Calu3 (cell line): ENCODE measurements around the gene DBP. TPM values are rescaled to one million over a fixed set of nuclear protein-coding genes. Genes with fewer than 3 reads are reported as not detected.
A peak's percentile ranks its signal among the peaks of the same experiment; 100 is the strongest.

Experiments
- BruUV-seq: library from RNA; stranded (reverse); fragments of 400-500 nt; replicated peaks from 2 replicates; lab custom pipeline; 2021; lab: Mats Ljungman, UMichigan
- CTCF ChIA-PET: fragments of 300-600 bp; sonication (Branson Sonifier 250); formaldehyde crosslinking; loops from one replicate; lab custom pipeline; 2022; ENCODE audit warnings: antibody characterized with exemption; lab: Charles Lee
- DNase-seq: peaks from one replicate; pipeline ENCODE4 v3.0.0; 2022
- H3K27ac Mint-ChIP-seq: one replicate; pipeline ENCODE4 v1.8.0; 2022; ENCODE audit warnings: mixed read lengths; ENCODE audit not compliant: unreplicated experiment
- H3K27me3 Mint-ChIP-seq: one replicate; pipeline ENCODE4 v1.8.0; 2022; ENCODE audit warnings: mixed read lengths; ENCODE audit not compliant: unreplicated experiment
- H3K36me3 Mint-ChIP-seq: one replicate; pipeline ENCODE4 v1.8.0; 2022; ENCODE audit warnings: mild to moderate bottlenecking, moderate library complexity, mixed read lengths; ENCODE audit not compliant: insufficient read depth, unreplicated experiment
- H3K4me1 Mint-ChIP-seq: one replicate; pipeline ENCODE4 v1.8.0; 2022; ENCODE audit warnings: mild to moderate bottlenecking, low read depth, mixed read lengths; ENCODE audit not compliant: unreplicated experiment
- H3K4me3 Mint-ChIP-seq: one replicate; pipeline ENCODE4 v1.8.0; 2022; ENCODE audit warnings: mild to moderate bottlenecking, low read depth, moderate library complexity, mixed read lengths; ENCODE audit not compliant: unreplicated experiment
- H3K9me3 Mint-ChIP-seq: one replicate; pipeline ENCODE4 v1.8.0; 2022; ENCODE audit warnings: low read depth, mixed read lengths; ENCODE audit not compliant: unreplicated experiment
- intact Hi-C: fragments of 100-400 bp; cut with micrococcal nuclease; formaldehyde crosslinking; loops from one replicate; pipeline ENCODE4 v1.10.0; 2022; ENCODE audit not compliant: unreplicated experiment
- total RNA-seq: library from RNA; stranded (reverse); gene quantifications from 2 replicates; pipeline ENCODE4 v1.2.3, GENCODE V29; 2022
- TF ChIP-seq, protein P1 (sequence below): fragments of 200-600 bp; IDR thresholded peaks from one replicate; pipeline ENCODE4 v1.8.0; 2022; ENCODE audit warnings: antibody characterized with exemption; ENCODE audit not compliant: unreplicated experiment

The DBP gene
- total RNA-seq, 1 experiment from 2014 or later: 4.3 TPM

DNA sequence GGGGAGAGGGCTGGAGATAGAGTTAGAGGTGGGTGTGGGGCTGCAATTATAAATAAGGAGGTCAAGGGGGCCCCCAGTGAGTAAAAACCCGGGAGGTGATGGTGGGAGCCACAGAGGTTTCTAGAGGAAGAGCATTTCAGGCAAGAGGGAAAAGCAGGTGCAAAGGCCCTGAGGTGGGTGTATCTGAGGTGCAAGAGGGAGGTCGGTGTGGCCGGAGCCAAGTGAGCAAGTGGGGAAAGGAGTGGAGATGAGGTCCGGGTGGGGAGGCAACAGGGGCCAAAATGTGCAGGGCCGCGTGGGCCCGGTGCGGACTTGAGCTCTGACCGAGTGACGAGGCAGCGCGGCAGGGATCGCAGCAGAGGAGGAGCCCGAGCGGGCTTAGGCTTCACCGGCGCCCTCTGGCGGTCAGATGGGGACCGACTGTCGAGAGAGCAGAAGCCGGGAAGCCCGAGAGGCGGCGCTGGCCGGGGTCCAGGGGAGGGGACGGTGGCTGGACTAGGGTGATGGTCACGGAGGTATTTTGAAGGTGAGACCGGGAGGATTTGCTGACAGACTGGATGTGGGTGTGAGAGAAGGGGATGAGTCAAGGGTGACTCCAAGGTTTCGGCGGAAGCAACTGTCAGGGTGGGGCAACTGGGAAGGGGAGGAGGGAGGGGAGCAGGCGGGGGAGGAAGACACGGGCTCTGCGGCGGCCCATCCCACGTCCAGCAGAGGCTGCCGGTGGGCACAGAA is 48.3 kb downstream of the DBP start:
- intact Hi-C loops: no loop called here
- DNase-seq: peak; percentile 97
- no TSS peak for BruUV-seq
- Mint-ChIP-seq H3K4me1 (peaks cover 19% of the 10 kb centered on the region), H3K27ac (peak overlapping the region; percentile 58), H3K9me3 (no peaks in the 10 kb centered on the region), H3K27me3 (peaks cover 65% of the 10 kb centered on the region), H3K36me3 (peaks cover 15% of the 10 kb centered on the region), H3K4me3 (peak overlapping the region; percentile 70)
- CTCF ChIA-PET: interaction anchor here (0.6 to 1.8 kb wide), 18 partner anchors 20 to 275 kb away, joined by 3 to 14 read pairs (median 4); partner anchors contain the start of genes CA11 and KDELR1
- TF ChIP-seq, protein P1, sequence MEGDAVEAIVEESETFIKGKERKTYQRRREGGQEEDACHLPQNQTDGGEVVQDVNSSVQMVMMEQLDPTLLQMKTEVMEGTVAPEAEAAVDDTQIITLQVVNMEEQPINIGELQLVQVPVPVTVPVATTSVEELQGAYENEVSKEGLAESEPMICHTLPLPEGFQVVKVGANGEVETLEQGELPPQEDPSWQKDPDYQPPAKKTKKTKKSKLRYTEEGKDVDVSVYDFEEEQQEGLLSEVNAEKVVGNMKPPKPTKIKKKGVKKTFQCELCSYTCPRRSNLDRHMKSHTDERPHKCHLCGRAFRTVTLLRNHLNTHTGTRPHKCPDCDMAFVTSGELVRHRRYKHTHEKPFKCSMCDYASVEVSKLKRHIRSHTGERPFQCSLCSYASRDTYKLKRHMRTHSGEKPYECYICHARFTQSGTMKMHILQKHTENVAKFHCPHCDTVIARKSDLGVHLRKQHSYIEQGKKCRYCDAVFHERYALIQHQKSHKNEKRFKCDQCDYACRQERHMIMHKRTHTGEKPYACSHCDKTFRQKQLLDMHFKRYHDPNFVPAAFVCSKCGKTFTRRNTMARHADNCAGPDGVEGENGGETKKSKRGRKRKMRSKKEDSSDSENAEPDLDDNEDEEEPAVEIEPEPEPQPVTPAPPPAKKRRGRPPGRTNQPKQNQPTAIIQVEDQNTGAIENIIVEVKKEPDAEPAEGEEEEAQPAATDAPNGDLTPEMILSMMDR: peak; percentile 97

DNA sequence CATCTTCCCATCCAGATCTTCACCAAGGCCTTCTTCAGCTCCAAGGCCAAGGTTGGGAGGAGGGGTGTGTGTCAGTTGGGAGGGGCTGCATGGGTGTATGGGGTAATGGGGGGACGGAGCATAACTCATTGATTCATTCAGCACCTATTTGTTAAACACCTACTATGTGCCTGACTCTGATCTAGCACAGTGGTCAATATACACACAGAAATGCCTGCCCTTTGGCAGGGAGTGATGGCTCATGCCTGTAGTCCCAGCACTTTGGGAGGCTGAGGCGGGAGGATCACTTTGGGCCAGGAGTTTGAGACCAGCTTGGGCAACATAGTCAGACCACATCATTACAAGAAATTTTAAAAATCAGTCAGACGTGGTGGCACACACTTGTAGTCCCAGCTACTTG is 49.8 kb downstream of the DBP start:
- BruUV-seq: no TSS peak
- Mint-ChIP-seq H3K36me3 (peaks cover 15% of the 10 kb centered on the region), H3K4me3 (no peak overlapping the region), H3K9me3 (no peaks in the 10 kb centered on the region), H3K27me3 (peaks cover 66% of the 10 kb centered on the region), H3K4me1 (peaks cover 21% of the 10 kb centered on the region), H3K27ac (no peak overlapping the region)
- CTCF ChIA-PET: interaction anchor here (1.8 kb wide), 2 partner anchors 85 to 255 kb away, joined by 4 to 5 read pairs; no protein-coding TSS in a partner anchor
- DNase-seq: no peak
- TF ChIP-seq, protein P1: no peak
- intact Hi-C loops: no loop called here

DNA sequence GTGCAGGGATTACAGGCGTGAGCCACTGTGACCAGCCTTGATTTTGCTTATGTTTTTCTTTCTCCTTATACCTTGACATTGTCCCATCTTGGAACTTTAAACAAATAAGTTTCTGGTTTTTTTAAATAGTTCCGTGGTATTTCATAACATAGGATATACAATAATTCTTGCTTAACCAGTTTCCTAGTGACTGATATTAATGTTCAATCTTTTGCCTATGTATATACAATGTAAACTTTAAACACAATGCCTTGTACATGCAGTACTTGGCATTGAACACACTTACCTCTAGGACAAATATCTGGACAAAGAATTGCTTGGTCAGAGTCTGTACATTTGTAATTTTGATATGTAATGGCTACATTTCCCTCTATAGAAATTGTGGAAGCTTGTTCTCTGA is 55.0 kb downstream of the DBP start:
- no peak overlapping the region for H3K27ac Mint-ChIP-seq
- intact Hi-C loops: loop anchor here (5.0 kb wide), 1 partner anchor 95 kb away; no protein-coding TSS in a partner anchor
- H3K4me1 Mint-ChIP-seq: peaks cover 9% of the 10 kb centered on the region
- TF ChIP-seq, protein P1: no peak
- H3K27me3 Mint-ChIP-seq: peaks cover 26% of the 10 kb centered on the region
- CTCF ChIA-PET: interaction anchor here (0.7 to 5.2 kb wide), 3 partner anchors 42 to 988 kb away, joined by 3 to 148 read pairs (median 4); no protein-coding TSS in a partner anchor
- H3K4me3 Mint-ChIP-seq: no peak overlapping the region
- peaks cover 5% of the 10 kb centered on the region for H3K36me3 Mint-ChIP-seq
- DNase-seq: no peak
- H3K9me3 Mint-ChIP-seq: no peaks in the 10 kb centered on the region
- no TSS peak for BruUV-seq

Other genes starting within 250 kb of the DBP start
- 185 and 194 TPM in 2 replicates for gene KDELR1, start 245.8 kb downstream of the DBP start, total RNA-seq
- gene GRIN2D, start 243.7 kb downstream of the DBP start, total RNA-seq: 0.15 TPM in 1 of 2 replicates, not detected in the other
- 75.0 and 76.7 TPM in 2 replicates for gene GRWD1, start 191.4 kb downstream of the DBP start, total RNA-seq
- gene KCNJ14, start 181.8 kb downstream of the DBP start, total RNA-seq: 9.6 and 9.9 TPM in 2 replicates
- gene CYTH2, start 168.0 kb downstream of the DBP start, total RNA-seq: 98.1 and 109 TPM in 2 replicates
- 1.0 and 2.4 TPM in 2 replicates for gene LMTK3, start 125.5 kb downstream of the DBP start, total RNA-seq
- 0.64 TPM in 1 of 2 replicates, not detected in the other for gene SULT2B1, start 85.2 kb downstream of the DBP start, total RNA-seq
- gene SPACA4, start 30.6 kb downstream of the DBP start, total RNA-seq: not detected in 2 replicates
- gene FAM83E, start 22.3 kb downstream of the DBP start, total RNA-seq: 8.2 and 13.3 TPM in 2 replicates
- 1,224 and 1,339 TPM in 2 replicates for gene RPL18, start 18.2 kb downstream of the DBP start, total RNA-seq
- gene SPHK2, start 17.9 kb downstream of the DBP start, total RNA-seq: 20.5 and 24.2 TPM in 2 replicates
- gene CA11, start 8.8 kb upstream of the DBP start, total RNA-seq: 2.1 and 5.1 TPM in 2 replicates
- 0.57 and 0.66 TPM in 2 replicates for gene NTN5, start 35.6 kb upstream of the DBP start, total RNA-seq
- 8.7 and 10.4 TPM in 2 replicates for gene FUT2, start 58.6 kb upstream of the DBP start, total RNA-seq
- gene MAMSTR, start 82.3 kb upstream of the DBP start, total RNA-seq: 1.7 TPM in 2 replicates
- 0.09 and 0.29 TPM in 2 replicates for gene RASIP1, start 103.2 kb upstream of the DBP start, total RNA-seq
- gene IZUMO1, start 109.5 kb upstream of the DBP start, total RNA-seq: 0.31 and 0.42 TPM in 2 replicates
- gene FUT1, start 115.3 kb upstream of the DBP start, total RNA-seq: 2.6 and 2.9 TPM in 2 replicates
- gene FGF21, start 118.1 kb upstream of the DBP start, total RNA-seq: not detected in 2 replicates
- 84.4 and 91.0 TPM in 2 replicates for gene BCAT2, start 173.7 kb upstream of the DBP start, total RNA-seq
- 2.6 and 5.7 TPM in 2 replicates for gene HSD17B14, start 199.1 kb upstream of the DBP start, total RNA-seq
- gene PLEKHA4, start 231.2 kb upstream of the DBP start, total RNA-seq: 57.6 and 72.2 TPM in 2 replicates
- 118 TPM in 2 replicates for gene PPP1R15A, start 235.0 kb upstream of the DBP start, total RNA-seq